ENCODE data around the gene RBM47. TPM values are rescaled to one million over a fixed set of nuclear protein-coding genes. Genes with fewer than 3 reads are reported as not detected.
"Not testable (repeated sequence)": the region's sequence is repeated elsewhere in the genome, so short reads cannot be mapped to it uniquely, and the experiment has no call there.

RBM47 gene
- total RNA-seq, 2 experiments from 2014 or later = 1.7 to 2.6 TPM

DNA sequence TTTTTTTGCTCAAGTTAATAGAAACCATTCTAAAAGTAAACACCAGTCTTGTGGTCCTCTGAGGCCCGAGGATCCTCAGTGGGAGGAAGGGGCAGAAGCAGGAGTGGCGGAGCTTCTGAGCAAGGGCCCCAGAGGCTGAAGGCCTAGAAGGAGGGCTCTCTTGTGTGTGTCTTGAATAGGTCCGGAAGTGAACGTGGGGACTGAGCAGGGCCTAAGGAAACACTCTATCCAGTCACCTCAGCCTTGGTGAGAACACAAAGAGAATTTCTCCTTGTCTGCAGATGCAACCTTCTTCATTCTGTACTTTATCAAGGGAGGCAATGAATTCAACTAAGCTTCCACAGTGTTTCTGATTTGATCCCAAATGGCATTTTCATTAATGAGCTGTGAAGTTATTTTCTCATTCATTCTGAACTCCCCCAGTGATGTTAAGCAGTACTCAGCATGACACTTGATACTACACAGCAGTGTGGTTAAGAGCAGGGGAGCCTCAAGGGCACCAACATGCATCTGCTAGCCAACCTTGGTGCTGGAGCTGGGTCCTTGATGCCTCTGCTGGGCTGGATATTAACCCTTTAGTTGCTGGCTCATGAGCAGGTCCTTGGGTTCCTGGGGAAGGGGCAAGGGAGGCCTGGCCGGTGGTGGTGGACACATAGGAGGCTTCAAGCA lies 64.7 kb downstream of the RBM47 start:
- Mint-ChIP-seq H3K27ac (no peak overlapping the region), H3K4me1 (ENCODE audit: low read depth) (peaks cover 3% of the 10 kb centered on the region), H3K27me3 (peaks cover 6% of the 10 kb centered on the region), H3K36me3 (no peaks in the 10 kb centered on the region), H3K4me3 (no peak overlapping the region), H3K9me3 (no peaks in the 10 kb centered on the region)
- POLR2A ChIA-PET = no interaction called here
- intact Hi-C loops (cut with micrococcal nuclease) = no loop called here
- DNase-seq = no peak
- CTCF ChIA-PET = no interaction called here

DNA sequence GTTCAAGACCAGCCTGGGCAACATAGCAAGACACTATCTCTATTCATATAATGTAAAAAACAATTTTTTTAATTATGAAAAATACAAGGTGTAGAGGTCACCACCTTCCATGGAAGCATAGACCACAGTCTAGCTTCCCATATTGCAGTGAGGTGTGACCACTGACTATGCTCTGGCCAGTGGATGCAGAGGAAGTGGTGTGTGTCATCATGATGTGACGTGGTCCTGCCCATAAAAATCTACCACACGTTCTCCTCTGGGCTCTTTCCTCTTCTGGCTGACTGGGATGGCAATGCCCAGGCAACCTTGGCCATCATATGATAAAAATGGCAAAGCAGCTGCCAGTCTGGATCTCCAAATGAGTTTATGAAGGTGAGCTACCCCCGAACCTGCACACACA lies 65.7 kb downstream of the RBM47 start:
- no peak for DNase-seq
- Mint-ChIP-seq H3K9me3 (no peaks in the 10 kb centered on the region), H3K27me3 (peaks cover 4% of the 10 kb centered on the region), H3K36me3 (no peaks in the 10 kb centered on the region), H3K4me3 (no peak overlapping the region), H3K27ac (no peak overlapping the region), H3K4me1 (ENCODE audit: low read depth) (peaks cover 8% of the 10 kb centered on the region)
- CTCF ChIA-PET = no interaction called here
- intact Hi-C loops (cut with micrococcal nuclease) = no loop called here
- POLR2A ChIA-PET = interaction anchor here (0.6 kb wide), 1 partner anchor 8 kb away, joined by 4 read pairs; no protein-coding TSS in a partner anchor

GRCh38 chr4:40563401-40563800 lies 66.3 kb downstream of the RBM47 start:
- Mint-ChIP-seq H3K4me3 (no peak overlapping the region), H3K36me3 (no peaks in the 10 kb centered on the region), H3K27ac (no peak overlapping the region), H3K4me1 (ENCODE audit: low read depth) (peaks cover 8% of the 10 kb centered on the region), H3K27me3 (peaks cover 3% of the 10 kb centered on the region), H3K9me3 (no peaks in the 10 kb centered on the region)
- ChIA-PET POLR2A (interaction anchor here (0.6 kb wide), 1 partner anchor 9 kb away, joined by 4 read pairs; no protein-coding TSS in a partner anchor), CTCF (no interaction called here)
- intact Hi-C loops (cut with micrococcal nuclease) = no loop called here
- DNase-seq = no peak

GRCh38 chr4:40562681-40563080 lies 67.0 kb downstream of the RBM47 start:
- POLR2A ChIA-PET = no interaction called here
- Mint-ChIP-seq H3K27ac (no peak overlapping the region), H3K4me1 (ENCODE audit: low read depth) (peaks cover 8% of the 10 kb centered on the region), H3K4me3 (no peak overlapping the region), H3K9me3 (no peaks in the 10 kb centered on the region), H3K36me3 (no peaks in the 10 kb centered on the region), H3K27me3 (peaks cover 3% of the 10 kb centered on the region)
- no peak for DNase-seq
- CTCF ChIA-PET = interaction anchor here (0.7 kb wide), 1 partner anchor 447 kb away, joined by 3 read pairs; no protein-coding TSS in a partner anchor
- intact Hi-C loops (cut with micrococcal nuclease) = no loop called here

- intact Hi-C loops (cut with micrococcal nuclease) = no loop called here
- POLR2A ChIA-PET = no interaction called here
- no peaks in the 10 kb centered on the region for H3K36me3 Mint-ChIP-seq
- H3K27ac Mint-ChIP-seq = no peak overlapping the region
- no peak overlapping the region for H3K4me3 Mint-ChIP-seq
- DNase-seq = no peak
- peaks cover 3% of the 10 kb centered on the region for H3K27me3 Mint-ChIP-seq
- peaks cover 8% of the 10 kb centered on the region for H3K4me1 Mint-ChIP-seq (ENCODE audit: low read depth)
- CTCF ChIA-PET = interaction anchor here (0.7 kb wide), 1 partner anchor 447 kb away, joined by 3 read pairs; no protein-coding TSS in a partner anchor
- no peaks in the 10 kb centered on the region for H3K9me3 Mint-ChIP-seq
These were observed 67.5 kb downstream of the RBM47 start for GRCh38 chr4:40562208-40562607.

GRCh38 chr4:40561543-40562177 lies 68.0 kb downstream of the RBM47 start:
- H3K9me3 Mint-ChIP-seq; POLR2A ChIA-PET; H3K27me3 Mint-ChIP-seq; DNase-seq; H3K4me1 Mint-ChIP-seq (ENCODE audit: low read depth); CTCF ChIA-PET; intact Hi-C loops (cut with micrococcal nuclease); H3K36me3 Mint-ChIP-seq; H3K4me3 Mint-ChIP-seq; H3K27ac Mint-ChIP-seq: not testable (repeated sequence)

- intact Hi-C loops (cut with micrococcal nuclease) = loop anchor here (10.0 kb wide), 1 partner anchor 125 kb away; no protein-coding TSS in a partner anchor
- H3K27me3 Mint-ChIP-seq = peaks cover 3% of the 10 kb centered on the region
- peaks cover 8% of the 10 kb centered on the region for H3K4me1 Mint-ChIP-seq (ENCODE audit: low read depth)
- H3K27ac Mint-ChIP-seq = no peak overlapping the region
- ChIA-PET CTCF (no interaction called here), POLR2A (no interaction called here)
- H3K9me3 Mint-ChIP-seq = no peaks in the 10 kb centered on the region
- no peak overlapping the region for H3K4me3 Mint-ChIP-seq
- DNase-seq = no peak
- no peaks in the 10 kb centered on the region for H3K36me3 Mint-ChIP-seq
These were observed 69.8 kb downstream of the RBM47 start for GRCh38 chr4:40559585-40560465.

DNA sequence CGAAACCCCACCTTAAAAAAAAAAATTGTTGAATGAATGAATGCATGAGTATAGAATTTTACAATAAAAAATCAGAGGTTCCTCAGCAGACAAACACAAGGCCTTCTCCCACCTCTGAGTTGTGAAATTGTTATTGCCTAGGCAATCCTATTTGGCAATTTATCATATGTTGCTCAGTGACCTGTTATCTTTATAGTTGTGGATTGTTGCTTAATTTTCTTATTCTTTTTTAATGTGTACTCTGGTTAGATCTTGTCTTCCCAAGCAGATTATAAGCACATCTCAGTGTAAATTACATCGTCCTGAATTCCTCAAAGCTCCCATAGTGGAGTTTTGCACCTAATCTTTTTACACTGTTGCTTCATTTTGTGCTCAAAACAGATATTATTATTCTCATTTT lies 71.9 kb downstream of the RBM47 start:
- Mint-ChIP-seq H3K36me3 (no peaks in the 10 kb centered on the region), H3K9me3 (no peaks in the 10 kb centered on the region), H3K4me3 (no peak overlapping the region), H3K27me3 (peaks cover 3% of the 10 kb centered on the region), H3K27ac (no peak overlapping the region), H3K4me1 (ENCODE audit: low read depth) (peaks cover 11% of the 10 kb centered on the region)
- intact Hi-C loops (cut with micrococcal nuclease) = loop anchor here (10.0 kb wide), 1 partner anchor 123 kb away; no protein-coding TSS in a partner anchor
- no peak for DNase-seq
- CTCF ChIA-PET = no interaction called here
- POLR2A ChIA-PET = no interaction called here

DNA sequence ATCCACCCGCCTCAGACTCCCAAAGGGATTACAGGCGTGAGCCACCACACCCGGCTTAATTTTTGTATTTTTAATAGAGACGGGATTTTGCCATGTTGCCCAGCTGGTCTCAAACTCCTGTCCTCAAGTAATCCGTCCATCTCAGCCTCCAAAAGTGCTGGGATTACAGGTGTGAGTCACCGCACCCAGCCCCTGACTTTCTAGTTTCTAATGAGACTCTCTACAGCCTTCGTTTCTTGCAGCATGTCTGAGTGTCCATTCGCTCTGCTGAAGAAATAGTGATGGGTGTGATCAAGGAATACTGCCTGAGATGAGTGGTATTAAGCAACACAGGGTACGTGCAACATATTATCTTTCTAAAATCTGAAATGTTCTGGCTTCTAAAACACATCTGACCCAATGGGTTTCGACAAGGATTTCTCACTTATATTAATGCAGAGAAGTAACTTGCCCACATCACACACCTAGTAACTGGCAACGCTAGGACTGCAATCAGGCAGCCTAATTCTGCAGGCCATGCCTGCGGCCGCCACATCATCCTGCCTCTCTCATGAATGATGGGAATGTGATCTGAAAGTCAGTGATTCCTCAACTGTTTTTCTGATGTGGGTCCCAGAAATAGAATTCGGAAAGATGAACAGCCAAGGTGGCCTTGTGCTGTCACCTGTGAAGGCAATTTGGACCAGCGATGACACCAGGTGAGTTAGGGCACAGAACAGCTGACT lies 74.3 kb downstream of the RBM47 start:
- no peaks in the 10 kb centered on the region for H3K9me3 Mint-ChIP-seq
- H3K36me3 Mint-ChIP-seq = no peaks in the 10 kb centered on the region
- CTCF ChIA-PET = no interaction called here
- no peak overlapping the region for H3K4me3 Mint-ChIP-seq
- H3K4me1 Mint-ChIP-seq (ENCODE audit: low read depth) = peaks cover 30% of the 10 kb centered on the region
- POLR2A ChIA-PET = no interaction called here
- intact Hi-C loops (cut with micrococcal nuclease) = loop anchor here (10.0 kb wide), 1 partner anchor 121 kb away; no protein-coding TSS in a partner anchor
- H3K27me3 Mint-ChIP-seq = peaks cover 2% of the 10 kb centered on the region
- no peak for DNase-seq
- no peak overlapping the region for H3K27ac Mint-ChIP-seq

GRCh38 chr4:40554641-40555040 lies 75.0 kb downstream of the RBM47 start:
- H3K27me3 Mint-ChIP-seq, DNase-seq, H3K4me3 Mint-ChIP-seq, H3K36me3 Mint-ChIP-seq, H3K27ac Mint-ChIP-seq, POLR2A ChIA-PET, H3K9me3 Mint-ChIP-seq: not testable (repeated sequence)
- CTCF ChIA-PET = interaction anchor here (0.6 kb wide), 1 partner anchor 249 kb away, joined by 3 read pairs; no protein-coding TSS in a partner anchor
- peaks cover 24% of the 10 kb centered on the region for H3K4me1 Mint-ChIP-seq (ENCODE audit: low read depth)
- intact Hi-C loops (cut with micrococcal nuclease) = loop anchor here (5.0 to 10.0 kb wide), 3 partner anchors 120 to 497 kb away; partner anchors contain the start of gene N4BP2

- Mint-ChIP-seq H3K9me3 (no peaks in the 10 kb centered on the region), H3K4me3 (no peak overlapping the region), H3K27ac (no peak overlapping the region), H3K4me1 (ENCODE audit: low read depth) (peaks cover 22% of the 10 kb centered on the region), H3K27me3 (no peaks in the 10 kb centered on the region), H3K36me3 (no peaks in the 10 kb centered on the region)
- intact Hi-C loops (cut with micrococcal nuclease) = loop anchor here (5.0 to 10.0 kb wide), 3 partner anchors 119 to 497 kb away; partner anchors contain the start of gene N4BP2
- ChIA-PET CTCF (interaction anchor here (0.6 kb wide), 2 partner anchors 149 to 249 kb away, joined by 3 read pairs; no protein-coding TSS in a partner anchor), POLR2A (no interaction called here)
- no peak for DNase-seq
These were observed 75.7 kb downstream of the RBM47 start for GRCh38 chr4:40553995-40554394.

All from activated CD4-positive, alpha-beta memory T cell treated with anti-CD3 and anti-CD28 coated beads for 36 hours (primary cell).